Activated B cell treated with CpG ODN at 0.5 μM for 24 hours (primary cell): ENCODE data around the gene CTBP2. TPM values are rescaled to one million over a fixed set of nuclear protein-coding genes. Genes with fewer than 3 reads are reported as not detected.

Experiments used
- ATAC-seq: fragments of 200-7000 bp; cut with Tn5 transposase; one replicate; pipeline ENCODE4 v1.10.0; 2021; ENCODE audit warnings: low read depth, mild to moderate bottlenecking, moderate library complexity
- CTCF ChIA-PET: fragments of 350-600 bp; sonication (Branson Sonifier 250); formaldehyde crosslinking; loops from one replicate; lab custom pipeline; 2021; ENCODE audit warnings: antibody characterized with exemption; lab: Charles Lee
- POLR2A ChIA-PET: fragments of 350-600 bp; sonication (Branson Sonifier 250); formaldehyde crosslinking; loops from one replicate; lab custom pipeline; 2021; ENCODE audit warnings: antibody characterized with exemption; lab: Charles Lee
- DNase-seq: peaks from one replicate; pipeline ENCODE4 v3.0.0; 2022
- H3K27ac Mint-ChIP-seq: one replicate; pipeline ENCODE4 v1.8.0; 2020; ENCODE audit warnings: mixed read lengths
- H3K27me3 Mint-ChIP-seq: one replicate; pipeline ENCODE4 v1.8.0; 2021; ENCODE audit warnings: mixed read lengths
- H3K36me3 Mint-ChIP-seq: one replicate; pipeline ENCODE4 v1.8.0; 2021; ENCODE audit warnings: low read depth, mixed read lengths
- H3K4me1 Mint-ChIP-seq: one replicate; pipeline ENCODE4 v1.8.0; 2021; ENCODE audit warnings: mixed read lengths
- H3K4me3 Mint-ChIP-seq: one replicate; pipeline ENCODE4 v1.8.0; 2020; ENCODE audit warnings: mild to moderate bottlenecking, mixed read lengths
- H3K9me3 Mint-ChIP-seq: one replicate; pipeline ENCODE4 v1.8.0; 2020; ENCODE audit warnings: mixed read lengths
- intact Hi-C: fragments of 100-400 bp; cut with micrococcal nuclease; formaldehyde crosslinking; loops from one replicate; pipeline ENCODE4 v1.15.1; 2024
- total RNA-seq: library from RNA; stranded (reverse); gene quantifications from 2 replicates; pipeline ENCODE4 v1.2.3, GENCODE V29; 2022
- TF ChIP-seq, protein P1 (sequence below): fragments of 200-600 bp; IDR thresholded peaks from one replicate; pipeline ENCODE4 v1.8.0; 2022; ENCODE audit warnings: antibody characterized with exemption, mild to moderate bottlenecking

The CTBP2 gene
- total RNA-seq, 1 donor from 2014 or later: 0.42 TPM

DNA sequence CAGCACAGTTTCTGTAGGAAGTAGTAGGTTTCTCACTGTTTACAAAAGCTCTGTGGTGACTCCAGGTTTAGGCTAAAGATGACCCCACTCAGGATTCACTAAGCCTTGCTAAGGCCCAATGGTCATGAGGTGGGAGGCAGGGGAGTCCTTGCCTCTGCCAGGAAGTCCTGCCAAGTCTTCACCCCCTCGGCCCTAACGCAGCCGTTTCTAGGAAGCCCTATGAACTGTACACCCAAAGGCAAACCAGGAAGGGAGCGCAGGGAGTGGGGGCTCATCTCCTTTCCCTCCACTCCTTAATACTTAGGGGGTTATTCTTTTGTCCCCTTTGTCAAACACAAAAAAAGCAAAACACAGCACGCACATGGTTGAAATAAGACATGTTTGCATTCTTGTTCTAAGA is 64.6 kb downstream of the CTBP2 start:
- ChIA-PET CTCF (no interaction called here), POLR2A (no interaction called here)
- DNase-seq: no peak
- peaks cover 18% of the 10 kb centered on the region for H3K27me3 Mint-ChIP-seq
- TF ChIP-seq, protein P1, sequence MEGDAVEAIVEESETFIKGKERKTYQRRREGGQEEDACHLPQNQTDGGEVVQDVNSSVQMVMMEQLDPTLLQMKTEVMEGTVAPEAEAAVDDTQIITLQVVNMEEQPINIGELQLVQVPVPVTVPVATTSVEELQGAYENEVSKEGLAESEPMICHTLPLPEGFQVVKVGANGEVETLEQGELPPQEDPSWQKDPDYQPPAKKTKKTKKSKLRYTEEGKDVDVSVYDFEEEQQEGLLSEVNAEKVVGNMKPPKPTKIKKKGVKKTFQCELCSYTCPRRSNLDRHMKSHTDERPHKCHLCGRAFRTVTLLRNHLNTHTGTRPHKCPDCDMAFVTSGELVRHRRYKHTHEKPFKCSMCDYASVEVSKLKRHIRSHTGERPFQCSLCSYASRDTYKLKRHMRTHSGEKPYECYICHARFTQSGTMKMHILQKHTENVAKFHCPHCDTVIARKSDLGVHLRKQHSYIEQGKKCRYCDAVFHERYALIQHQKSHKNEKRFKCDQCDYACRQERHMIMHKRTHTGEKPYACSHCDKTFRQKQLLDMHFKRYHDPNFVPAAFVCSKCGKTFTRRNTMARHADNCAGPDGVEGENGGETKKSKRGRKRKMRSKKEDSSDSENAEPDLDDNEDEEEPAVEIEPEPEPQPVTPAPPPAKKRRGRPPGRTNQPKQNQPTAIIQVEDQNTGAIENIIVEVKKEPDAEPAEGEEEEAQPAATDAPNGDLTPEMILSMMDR: no peak
- H3K36me3 Mint-ChIP-seq: no peaks in the 10 kb centered on the region
- intact Hi-C loops: no loop called here
- no peak overlapping the region for H3K27ac Mint-ChIP-seq
- H3K4me1 Mint-ChIP-seq: no peaks in the 10 kb centered on the region
- no peak overlapping the region for H3K4me3 Mint-ChIP-seq
- ATAC-seq: no peak
- H3K9me3 Mint-ChIP-seq: no peaks in the 10 kb centered on the region

DNA sequence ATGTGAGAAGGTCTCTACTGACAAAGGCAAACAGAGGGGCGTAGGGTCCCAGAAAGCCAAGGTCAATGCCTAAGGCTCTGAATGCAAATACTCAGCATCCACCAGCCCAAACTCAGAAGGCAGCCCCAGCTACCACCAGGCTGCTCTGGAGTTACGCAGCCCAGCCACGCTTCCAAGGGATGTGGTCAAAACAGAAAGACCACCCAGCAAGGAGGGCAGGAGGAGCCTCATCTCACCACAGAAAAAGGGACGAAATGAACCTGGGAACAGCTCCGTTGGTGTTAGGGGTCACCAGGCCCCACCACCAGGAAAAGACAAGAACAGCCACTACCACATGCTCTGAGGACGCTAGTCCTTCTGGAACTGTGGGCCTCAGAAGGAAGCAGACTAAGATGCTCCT is 65.1 kb downstream of the CTBP2 start:
- Mint-ChIP-seq H3K9me3 (no peaks in the 10 kb centered on the region), H3K27me3 (peaks cover 17% of the 10 kb centered on the region), H3K4me1 (no peaks in the 10 kb centered on the region), H3K27ac (no peak overlapping the region), H3K4me3 (no peak overlapping the region), H3K36me3 (no peaks in the 10 kb centered on the region)
- ChIA-PET POLR2A (no interaction called here), CTCF (no interaction called here)
- TF ChIP-seq, protein P1: no peak
- no peak for DNase-seq
- no peak for ATAC-seq
- intact Hi-C loops: no loop called here

DNA sequence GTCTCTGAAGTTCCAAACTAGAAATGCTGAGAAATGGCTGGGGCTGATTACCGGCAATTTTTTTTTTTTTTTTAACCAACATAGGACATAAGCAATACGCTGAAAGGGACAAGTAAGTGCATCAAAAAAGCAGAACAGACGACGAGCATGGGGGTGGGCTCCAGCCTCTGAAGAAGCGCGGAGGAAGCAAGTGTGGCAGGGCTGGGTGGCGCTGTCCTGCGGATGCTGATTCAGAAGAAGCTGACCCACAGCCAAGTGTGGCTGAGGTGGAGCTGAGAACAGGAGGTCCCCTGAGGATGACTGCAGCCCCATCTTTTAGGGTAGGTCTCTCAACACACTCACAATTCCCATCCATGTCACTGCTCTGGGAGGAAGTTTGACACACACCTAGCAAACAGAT is 65.6 kb downstream of the CTBP2 start:
- ATAC-seq: no peak
- ChIA-PET CTCF (no interaction called here), POLR2A (no interaction called here)
- TF ChIP-seq, protein P1: no peak
- Mint-ChIP-seq H3K9me3 (no peaks in the 10 kb centered on the region), H3K27me3 (peaks cover 15% of the 10 kb centered on the region), H3K36me3 (no peaks in the 10 kb centered on the region), H3K27ac (no peak overlapping the region), H3K4me3 (no peak overlapping the region), H3K4me1 (no peaks in the 10 kb centered on the region)
- no peak for DNase-seq
- intact Hi-C loops: no loop called here

DNA sequence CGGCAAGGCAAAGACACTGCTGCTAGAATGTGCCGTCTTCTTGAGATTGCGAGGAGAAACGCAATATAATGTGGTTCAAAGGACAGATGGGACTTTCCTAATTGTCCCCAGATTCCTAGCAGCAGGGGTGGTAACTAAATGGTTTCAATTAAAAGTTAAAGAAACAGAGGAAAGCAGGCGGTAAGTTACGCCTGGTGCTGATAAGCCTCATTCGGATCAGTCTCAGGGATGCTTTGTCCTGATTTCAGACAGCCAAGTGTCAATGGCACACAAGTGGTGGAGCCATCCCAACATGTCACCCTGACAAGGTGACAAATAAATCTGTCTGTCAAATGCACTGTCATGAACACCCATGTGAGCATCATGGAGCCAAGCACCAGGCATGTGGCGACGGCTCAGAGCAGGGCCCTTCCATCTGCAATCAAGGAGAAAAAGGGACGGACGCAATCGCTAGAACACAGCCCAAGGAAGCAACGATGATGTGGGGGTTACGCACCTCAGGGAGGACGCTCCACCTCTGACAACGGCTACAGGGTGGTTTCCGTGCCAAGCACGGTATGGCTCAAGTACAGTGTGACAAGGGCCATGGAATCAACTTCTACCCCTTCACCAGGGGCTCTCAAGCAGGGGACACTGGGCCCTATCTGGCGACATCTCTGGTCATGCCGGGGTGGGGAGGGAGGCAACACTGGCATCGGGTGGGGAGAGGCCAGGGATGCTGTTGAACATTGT is 66.2 kb downstream of the CTBP2 start:
- no peak for ATAC-seq
- ChIA-PET CTCF (no interaction called here), POLR2A (no interaction called here)
- no peak overlapping the region for H3K27ac Mint-ChIP-seq
- no peaks in the 10 kb centered on the region for H3K4me1 Mint-ChIP-seq
- no peak for DNase-seq
- peaks cover 16% of the 10 kb centered on the region for H3K27me3 Mint-ChIP-seq
- TF ChIP-seq, protein P1: no peak
- H3K36me3 Mint-ChIP-seq: no peaks in the 10 kb centered on the region
- intact Hi-C loops: no loop called here
- H3K4me3 Mint-ChIP-seq: no peak overlapping the region
- no peaks in the 10 kb centered on the region for H3K9me3 Mint-ChIP-seq

DNA sequence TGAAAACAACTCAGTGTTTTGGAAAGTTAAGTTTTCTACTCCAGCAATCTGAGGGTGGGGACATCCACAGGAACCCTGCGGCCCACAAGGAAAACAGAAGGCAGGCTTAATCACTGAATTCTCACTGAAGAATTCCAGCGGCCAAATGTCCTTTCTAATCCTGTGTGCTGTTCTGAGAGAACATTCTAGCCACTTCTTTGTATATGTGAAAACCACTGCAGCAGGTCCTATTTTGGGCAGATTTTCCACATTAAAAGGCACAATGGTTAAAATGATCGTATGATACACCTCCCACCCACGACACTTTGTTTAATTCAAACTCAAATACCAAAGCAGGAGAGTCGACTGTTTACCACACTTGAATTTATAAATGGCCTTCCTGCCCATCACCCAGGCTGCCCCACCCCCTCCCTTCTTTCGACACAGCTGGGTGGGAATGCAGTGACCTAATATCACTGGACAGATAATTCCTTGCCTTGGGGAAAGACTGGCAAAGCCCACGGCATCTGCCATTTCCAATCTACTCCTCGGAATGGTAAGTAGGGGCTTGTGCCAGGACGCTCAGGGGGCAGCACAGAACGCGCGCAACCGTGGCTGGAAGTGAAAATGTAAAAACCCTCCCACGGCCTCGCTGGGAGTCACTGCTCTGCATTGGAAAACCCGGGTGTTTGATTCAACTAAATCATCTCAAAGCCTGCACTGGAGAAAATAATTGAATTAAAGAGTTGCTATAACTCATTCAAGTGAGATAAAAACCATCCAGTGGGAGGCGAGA is 67.0 kb downstream of the CTBP2 start:
- Mint-ChIP-seq H3K9me3 (no peaks in the 10 kb centered on the region), H3K27ac (no peak overlapping the region), H3K36me3 (no peaks in the 10 kb centered on the region), H3K27me3 (peaks cover 19% of the 10 kb centered on the region), H3K4me1 (no peaks in the 10 kb centered on the region), H3K4me3 (no peak overlapping the region)
- no peak for DNase-seq
- POLR2A ChIA-PET: no interaction called here
- no peak for ATAC-seq
- TF ChIP-seq, protein P1: no peak
- CTCF ChIA-PET: no interaction called here
- intact Hi-C loops: no loop called here
